Measurements from ENCODE around the gene SNED1. TPM values are rescaled to one million over a fixed set of nuclear protein-coding genes. Genes with fewer than 3 reads are reported as not detected.

The SNED1 gene
- not detected in 2 replicates for total RNA-seq (2014; rRNA removed; shearing (Covaris generic))

GRCh38 chr2:240997856-240998705, at the start of gene SNED1:
SNED1 (plus strand) TSS chr2:240998618; CDS start chr2:240998838, 220 bp downstream.
- peak; percentile 58 for DNase-seq (ENCODE audit: low spot score)

DNA sequence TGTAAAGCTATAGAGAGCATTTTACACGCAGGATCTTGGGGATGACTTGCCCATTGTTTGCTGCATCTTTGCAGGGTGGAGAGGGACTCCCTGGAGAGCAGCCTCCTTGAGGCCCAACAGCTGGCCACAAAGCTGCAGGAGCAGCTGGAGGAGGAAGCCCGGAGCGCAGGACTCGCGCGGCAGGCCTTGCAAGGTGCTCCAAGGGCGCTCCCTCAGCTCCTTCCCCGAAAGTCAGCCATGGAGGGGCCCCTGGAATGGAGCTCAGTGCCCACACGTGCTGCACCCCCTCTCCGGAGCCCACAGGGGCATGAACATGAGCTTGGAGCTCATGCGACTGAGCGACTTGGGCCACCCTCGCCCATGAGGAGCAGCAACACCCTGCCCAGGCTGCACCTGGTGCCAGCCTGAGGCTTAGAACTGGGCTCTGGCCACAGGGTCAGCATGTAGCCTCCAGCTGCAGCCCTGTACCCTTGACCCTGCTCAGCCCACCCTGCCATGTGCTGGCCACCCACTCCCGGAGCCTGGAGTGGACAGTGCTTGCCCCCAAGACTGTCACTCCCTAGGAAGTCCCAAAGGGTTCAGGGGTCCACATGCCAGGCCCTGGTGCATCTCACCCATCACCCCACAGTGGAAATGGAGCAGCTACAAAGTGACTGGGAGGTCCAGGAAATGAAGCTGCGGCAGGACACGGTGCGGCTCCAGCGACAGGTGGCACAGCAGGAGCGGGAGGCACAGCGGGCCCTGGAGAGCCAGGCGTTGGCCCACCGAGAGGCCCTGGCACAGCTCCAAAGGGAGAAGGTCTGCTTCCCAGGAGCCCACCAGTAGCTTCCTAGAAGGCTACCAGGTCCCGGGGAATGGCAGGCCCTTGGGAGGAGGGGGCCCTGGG, 49.3 kb upstream of the SNED1 start:
- DNase-seq (ENCODE audit: low spot score), result no peak

GRCh38 chr2:240949791-240950705, 48.4 kb upstream of the SNED1 start:
- DNase-seq (ENCODE audit: low spot score), result no peak

DNA sequence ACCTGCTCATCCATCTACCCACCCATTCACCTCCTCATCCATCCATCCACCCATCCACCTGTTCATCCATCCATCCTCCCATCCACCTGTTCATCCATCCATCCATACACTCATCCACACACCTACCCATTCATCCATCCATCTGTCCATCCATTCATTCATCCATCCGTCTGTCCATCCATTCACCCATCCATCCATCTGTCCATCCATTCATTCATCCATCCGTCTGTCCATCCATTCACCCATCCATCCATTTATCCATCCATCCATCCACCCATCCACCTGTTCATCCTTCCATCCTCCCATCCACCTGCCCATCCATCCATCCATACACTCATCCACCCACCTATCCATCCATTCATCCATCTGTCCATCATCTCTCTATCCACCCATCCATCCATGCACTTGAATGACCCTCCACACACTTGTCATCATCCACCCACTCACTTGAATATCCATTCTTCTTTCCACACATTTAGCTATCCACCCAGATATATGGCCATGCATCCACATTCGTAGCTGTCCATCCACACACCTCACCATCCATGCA, 47.3 kb upstream of the SNED1 start:
- DNase-seq (ENCODE audit: low spot score), result no peak

DNA sequence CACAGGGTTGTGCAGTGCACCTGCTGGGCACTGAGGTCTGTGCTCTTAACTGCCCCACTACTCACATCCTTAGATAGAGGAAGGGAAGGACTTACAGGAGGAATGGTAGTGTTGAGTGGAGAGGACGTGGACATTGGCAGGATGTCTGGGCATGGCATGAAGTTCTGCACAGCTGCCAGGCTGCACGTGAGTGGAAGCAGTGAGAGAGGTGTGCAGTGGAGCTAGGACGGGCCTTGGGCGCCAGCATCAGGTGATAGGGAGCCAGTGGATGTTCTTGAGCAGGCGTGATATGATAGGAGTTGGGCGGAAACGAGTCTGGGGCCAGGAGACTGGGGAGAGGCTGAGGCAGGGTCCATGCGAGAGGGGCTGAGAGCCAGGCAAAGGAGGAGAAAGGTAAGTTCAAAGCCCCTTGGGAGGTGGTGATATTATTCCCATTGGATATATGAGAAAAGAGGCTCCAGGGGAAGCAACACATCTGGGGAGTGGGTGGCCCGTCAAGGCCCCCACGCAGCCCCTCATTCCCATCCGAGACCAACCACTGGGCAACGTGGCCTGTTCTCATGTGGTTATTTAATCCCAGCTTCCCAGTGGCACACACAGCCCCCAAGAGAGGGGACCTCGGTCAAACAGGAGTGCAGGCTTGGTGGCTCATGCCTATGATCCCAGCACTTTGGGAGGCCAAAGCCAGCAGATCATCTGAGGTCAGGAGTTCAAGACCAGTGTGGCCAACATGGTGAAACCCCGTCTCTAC, 45.7 kb upstream of the SNED1 start:
- no peak for DNase-seq (ENCODE audit: low spot score)

GRCh38 chr2:240953426-240954410, 44.7 kb upstream of the SNED1 start:
- no peak for DNase-seq (ENCODE audit: low spot score)

- DNase-seq (ENCODE audit: low spot score), result no peak
These were observed 43.7 kb upstream of the SNED1 start for GRCh38 chr2:240954436-240955305.

- DNase-seq (ENCODE audit: low spot score), result no peak
These were observed 42.9 kb upstream of the SNED1 start for GRCh38 chr2:240955306-240956170.

- no peak for DNase-seq (ENCODE audit: low spot score)
These were observed 42.1 kb upstream of the SNED1 start for GRCh38 chr2:240956171-240956934.

- no peak for DNase-seq (ENCODE audit: low spot score)
These were observed 41.3 kb upstream of the SNED1 start for GRCh38 chr2:240956935-240957655.

DNA sequence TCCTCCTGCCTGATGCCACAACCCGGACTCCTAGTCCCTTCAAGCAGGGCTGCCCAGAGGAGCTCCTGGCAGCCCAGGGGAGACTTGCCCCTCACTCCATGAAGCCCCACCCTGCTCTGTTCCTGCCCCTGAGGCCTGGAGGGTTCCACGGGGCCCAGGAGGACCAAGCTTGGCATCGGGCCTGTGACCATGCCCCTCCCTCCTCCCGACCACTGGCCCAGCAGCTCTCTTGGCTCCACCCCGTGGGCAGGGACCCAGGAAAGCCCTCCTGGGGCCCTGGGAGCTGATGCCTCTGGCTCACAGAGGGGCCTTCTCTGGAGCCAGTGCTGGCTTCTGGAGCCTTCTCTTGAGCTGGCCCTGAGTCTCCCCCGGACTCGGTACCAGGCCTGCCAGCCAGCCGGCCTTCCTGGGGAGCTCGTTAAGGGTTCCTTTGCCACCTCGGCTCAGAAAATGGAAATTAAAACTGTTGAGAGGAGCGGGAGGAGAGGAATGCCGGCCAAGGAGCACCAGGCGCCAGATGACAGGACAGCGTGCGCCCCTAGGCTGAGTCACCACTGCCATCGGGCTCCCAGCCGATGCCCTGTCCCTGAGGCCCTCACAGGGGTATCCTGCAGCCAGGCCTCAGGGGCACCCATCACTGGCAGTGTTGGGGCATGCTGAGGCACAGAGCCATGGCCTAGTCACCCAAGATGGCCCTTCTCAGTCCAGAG, 40.6 kb upstream of the SNED1 start:
- DNase-seq (ENCODE audit: low spot score), result no peak

- no peak for DNase-seq (ENCODE audit: low spot score)
These were observed 39.8 kb upstream of the SNED1 start for GRCh38 chr2:240958366-240959213.

GRCh38 chr2:240959214-240959940, 39.0 kb upstream of the SNED1 start:
- DNase-seq (ENCODE audit: low spot score), result no peak

Data from HT-29 (cell line).